ENCODE results near the gene PEX14.

The PEX14 gene

GRCh38 chr1:10653370-10654125, 178.8 kb downstream of the PEX14 start:
- no peak for DNase-seq

- no peak for DNase-seq
These were observed 180.3 kb downstream of the PEX14 start for GRCh38 chr1:10655002-10655401.

GRCh38 chr1:10656431-10656830, 181.7 kb downstream of the PEX14 start:
- no peak for DNase-seq

GRCh38 chr1:10657088-10657847, 182.5 kb downstream of the PEX14 start:
- no peak for DNase-seq

- peak; percentile 44 for DNase-seq
These were observed 183.8 kb downstream of the PEX14 start for GRCh38 chr1:10658396-10659066.

- no peak for DNase-seq
These were observed 184.5 kb downstream of the PEX14 start for GRCh38 chr1:10659218-10659617.

GRCh38 chr1:10659646-10660540, 185.1 kb downstream of the PEX14 start:
- no peak for DNase-seq

GRCh38 chr1:10661453-10661852, 186.7 kb downstream of the PEX14 start:
- no peak for DNase-seq

- no peak for DNase-seq
These were observed 187.4 kb downstream of the PEX14 start for GRCh38 chr1:10662090-10662688.

- no peak for DNase-seq
These were observed 188.3 kb downstream of the PEX14 start for GRCh38 chr1:10662824-10663677.

- no peak for DNase-seq
These were observed 188.9 kb downstream of the PEX14 start for GRCh38 chr1:10663678-10664035.

GRCh38 chr1:10664251-10664650, 189.5 kb downstream of the PEX14 start:
- no peak for DNase-seq

- no peak for DNase-seq
These were observed 190.5 kb downstream of the PEX14 start for GRCh38 chr1:10665226-10665625.

GRCh38 chr1:10665930-10666850, 191.4 kb downstream of the PEX14 start:
- DNase-seq = no peak

- no peak for DNase-seq
These were observed 193.4 kb downstream of the PEX14 start for GRCh38 chr1:10667861-10668761.

GRCh38 chr1:10669570-10669969, 194.8 kb downstream of the PEX14 start:
- no peak for DNase-seq

GRCh38 chr1:10670190-10670589, 195.4 kb downstream of the PEX14 start:
- DNase-seq = no peak

GRCh38 chr1:10671090-10671489, 196.3 kb downstream of the PEX14 start:
- no peak for DNase-seq

All from NCI-H524 treated with DMSO at 0.1 percent for 48 hours (cell line).